ENCODE results near the gene FKRP.
"Not testable (repeated sequence)": the region's sequence is repeated elsewhere in the genome, so short reads cannot be mapped to it uniquely, and the experiment has no call there.

FKRP gene, protein sequence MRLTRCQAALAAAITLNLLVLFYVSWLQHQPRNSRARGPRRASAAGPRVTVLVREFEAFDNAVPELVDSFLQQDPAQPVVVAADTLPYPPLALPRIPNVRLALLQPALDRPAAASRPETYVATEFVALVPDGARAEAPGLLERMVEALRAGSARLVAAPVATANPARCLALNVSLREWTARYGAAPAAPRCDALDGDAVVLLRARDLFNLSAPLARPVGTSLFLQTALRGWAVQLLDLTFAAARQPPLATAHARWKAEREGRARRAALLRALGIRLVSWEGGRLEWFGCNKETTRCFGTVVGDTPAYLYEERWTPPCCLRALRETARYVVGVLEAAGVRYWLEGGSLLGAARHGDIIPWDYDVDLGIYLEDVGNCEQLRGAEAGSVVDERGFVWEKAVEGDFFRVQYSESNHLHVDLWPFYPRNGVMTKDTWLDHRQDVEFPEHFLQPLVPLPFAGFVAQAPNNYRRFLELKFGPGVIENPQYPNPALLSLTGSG

DNA sequence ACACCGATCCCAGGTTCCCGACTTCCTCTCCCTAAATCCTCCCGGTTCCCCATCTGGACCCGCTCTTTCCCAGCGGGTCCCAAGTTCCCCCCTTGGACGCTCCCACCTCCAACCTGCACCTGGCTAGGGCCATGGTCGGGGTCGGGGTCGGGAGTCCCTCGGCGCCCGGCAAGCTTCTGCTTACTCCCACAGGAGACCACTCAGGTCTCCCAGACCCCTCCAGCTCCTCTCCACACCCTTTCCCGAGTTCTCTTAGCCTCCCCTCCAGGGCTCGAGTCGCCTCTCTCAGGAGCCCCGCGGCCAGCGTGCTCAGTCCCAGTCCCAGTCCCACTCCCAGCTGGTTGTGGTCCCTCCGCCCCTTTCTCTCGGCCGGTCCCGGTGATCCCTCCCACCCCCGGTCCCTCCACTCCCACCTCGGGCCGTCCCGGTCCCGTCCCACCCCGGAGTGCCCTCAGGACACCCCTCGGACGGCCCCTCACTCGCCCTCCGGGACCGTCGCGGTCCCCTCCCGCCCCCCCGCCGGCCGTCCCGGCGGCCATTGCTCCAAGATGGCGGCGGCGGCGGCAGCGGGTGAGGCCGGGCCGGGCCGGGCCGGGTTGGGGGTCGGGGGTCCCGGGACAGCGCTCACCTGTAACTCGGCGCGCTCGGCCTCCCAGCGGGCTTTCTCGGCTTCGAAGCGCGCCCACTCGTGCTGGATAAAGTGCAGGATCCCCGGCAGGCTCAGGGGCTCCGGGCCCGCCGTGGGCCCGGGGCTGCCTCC is at the start of gene FKRP:
TSS of gene FKRP (plus strand) at position 537 of the 760 bp plus-strand sequence. CDS start 9,394 bp downstream, outside the sequence.
- no peaks in the 10 kb centered on the region for H3K9me3 ChIP-seq (ENCODE audit: low read length)
- peak within 1 kb of the TSS; percentile 81 for H3K9ac ChIP-seq (ENCODE audit: low read length)
- H3K27me3 ChIP-seq (ENCODE audit: control insufficient read depth in 1 of 2, insufficient read depth in 2 of 2, low read length in 2 of 2), result no peaks in the 10 kb centered on the region
- peaks cover 4% of the 10 kb centered on the region for H3K36me3 ChIP-seq (ENCODE audit: insufficient read depth, low read length)
- H3K27ac ChIP-seq (ENCODE audit: low read depth, low read length), result peak within 1 kb of the TSS; percentile 82
- peaks cover 45% of the 10 kb centered on the region for H3K4me1 ChIP-seq (ENCODE audit: insufficient read depth, low read length)
- peak within 1 kb of the TSS; percentile 81 to 86 for H3K4me3 ChIP-seq (ENCODE audit: low read depth in 1 of 2, low read length in 2 of 2)

DNA sequence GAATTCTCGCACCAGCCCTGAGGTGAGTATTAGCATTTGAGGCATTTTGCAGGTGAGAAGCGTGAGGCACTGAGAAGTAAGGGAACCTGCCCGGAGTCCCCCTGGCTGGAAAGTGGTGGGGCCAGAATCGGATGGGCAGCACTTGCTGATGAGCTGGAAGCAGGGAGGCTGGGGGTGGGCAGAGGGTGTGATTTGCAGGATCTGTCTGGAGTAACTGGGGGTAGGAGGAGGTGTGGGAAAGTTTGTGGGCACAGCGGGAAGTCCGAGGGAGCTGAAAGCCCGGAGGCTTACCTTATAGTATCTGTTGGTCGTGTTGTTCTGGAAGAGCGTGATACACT is 49.0 kb upstream of the FKRP start:
- Histone ChIP-seq H3K9me3 (ENCODE audit: low read length) (no peaks in the 10 kb centered on the region), H3K4me1 (ENCODE audit: insufficient read depth, low read length) (peaks cover 6% of the 10 kb centered on the region), H3K9ac (ENCODE audit: low read length) (no peak overlapping the region), H3K4me3 (ENCODE audit: low read depth in 1 of 2, low read length in 2 of 2) (no peak overlapping the region), H3K27ac (ENCODE audit: low read depth, low read length) (no peak overlapping the region), H3K27me3 (ENCODE audit: control insufficient read depth in 1 of 2, insufficient read depth in 2 of 2, low read length in 2 of 2) (no peaks in the 10 kb centered on the region), H3K36me3 (ENCODE audit: insufficient read depth, low read length) (peaks cover 64% of the 10 kb centered on the region)

DNA sequence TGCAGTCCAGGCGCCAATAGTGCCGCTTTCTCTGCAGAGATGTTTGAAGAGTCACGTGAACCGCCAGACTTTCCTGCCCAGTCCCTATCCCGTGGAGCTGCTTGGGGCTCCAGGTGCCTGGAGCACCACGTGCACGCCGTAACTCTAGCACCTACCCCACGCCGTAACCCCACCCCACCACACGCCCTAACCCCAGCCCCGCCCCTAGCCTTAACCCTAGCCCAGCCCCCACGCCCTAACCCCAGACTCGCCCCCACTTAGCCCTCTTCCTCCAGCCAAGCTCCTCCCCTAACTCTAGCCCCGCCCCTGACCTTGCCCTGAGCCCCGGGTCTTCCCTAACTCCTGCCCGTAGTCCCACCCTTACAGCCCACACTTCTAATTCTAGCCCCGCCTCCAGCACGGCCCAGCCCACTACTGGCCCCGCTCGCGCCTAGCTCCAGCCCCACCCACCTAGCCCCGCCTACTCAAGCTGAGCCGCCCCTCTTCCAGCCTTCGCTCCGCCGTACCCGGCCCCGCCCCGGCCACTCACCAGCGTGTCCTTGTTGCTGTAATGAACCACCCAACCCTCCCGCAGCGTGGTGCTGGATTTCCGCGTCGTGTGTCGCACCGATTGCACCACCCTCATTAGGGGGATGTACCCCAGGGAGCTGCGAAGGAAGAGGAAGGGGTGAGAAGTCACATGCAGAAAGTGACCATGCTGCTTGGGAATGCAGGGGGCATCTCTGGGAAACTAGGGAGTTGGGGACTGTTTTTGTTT is 48.5 kb upstream of the FKRP start:
- Histone ChIP-seq H3K27ac (ENCODE audit: low read depth, low read length) (no peak overlapping the region), H3K4me3 (ENCODE audit: low read depth in 1 of 2, low read length in 2 of 2) (peak overlapping the region in 1 of 2 donors; percentile 17), H3K36me3 (ENCODE audit: insufficient read depth, low read length) (peaks cover 64% of the 10 kb centered on the region), H3K9ac (ENCODE audit: low read length) (no peak overlapping the region), H3K4me1 (ENCODE audit: insufficient read depth, low read length) (peaks cover 6% of the 10 kb centered on the region), H3K27me3 (ENCODE audit: control insufficient read depth in 1 of 2, insufficient read depth in 2 of 2, low read length in 2 of 2) (no peaks in the 10 kb centered on the region), H3K9me3 (ENCODE audit: low read length) (no peaks in the 10 kb centered on the region)

DNA sequence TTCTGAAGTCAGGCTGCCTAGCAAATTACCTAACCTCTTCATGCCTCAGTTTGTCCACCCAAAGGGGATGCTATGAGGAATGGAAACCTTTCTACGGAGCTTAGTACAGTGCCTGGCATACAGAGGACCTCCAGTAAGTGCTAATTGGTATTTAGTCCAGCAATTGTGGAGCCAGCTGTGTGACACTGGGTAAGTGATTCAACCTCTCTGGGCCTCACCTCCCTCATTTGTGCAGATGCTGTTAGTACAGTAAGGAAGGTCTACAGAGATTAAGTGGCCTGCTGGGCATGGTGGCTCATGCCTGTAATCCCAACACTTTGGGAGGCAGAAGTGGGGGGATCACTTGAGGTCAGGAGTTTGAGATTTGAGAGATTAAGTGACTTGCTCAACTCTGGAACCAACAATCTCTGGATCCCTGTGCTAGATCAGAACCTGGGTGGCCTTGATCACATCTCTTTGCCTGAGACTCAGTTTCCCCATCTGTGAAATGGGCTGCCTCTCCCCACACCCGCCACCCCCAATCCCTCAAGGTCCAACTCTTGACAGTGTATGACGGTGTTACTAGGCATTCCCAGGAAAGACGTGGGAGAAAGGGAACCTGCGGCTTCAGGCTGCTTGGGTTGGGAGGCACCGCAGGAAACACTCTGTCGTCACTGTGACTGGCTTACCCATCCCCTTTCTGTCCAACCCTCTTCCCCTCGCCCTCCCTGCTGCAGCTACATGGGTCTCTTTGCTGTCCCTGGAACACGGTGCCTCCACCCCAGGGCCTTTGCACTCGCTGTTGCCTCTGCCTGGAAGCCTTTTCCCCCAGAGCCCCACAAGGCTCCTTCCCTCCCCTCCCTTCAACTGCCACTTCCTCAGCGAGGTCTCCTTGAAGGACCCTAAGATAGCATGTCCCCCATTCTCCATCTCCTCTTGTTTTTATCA is 47.2 kb upstream of the FKRP start:
- H3K27ac ChIP-seq (ENCODE audit: low read depth, low read length), result no peak overlapping the region
- no peak overlapping the region for H3K9ac ChIP-seq (ENCODE audit: low read length)
- H3K36me3 ChIP-seq (ENCODE audit: insufficient read depth, low read length), result peaks cover 53% of the 10 kb centered on the region

DNA sequence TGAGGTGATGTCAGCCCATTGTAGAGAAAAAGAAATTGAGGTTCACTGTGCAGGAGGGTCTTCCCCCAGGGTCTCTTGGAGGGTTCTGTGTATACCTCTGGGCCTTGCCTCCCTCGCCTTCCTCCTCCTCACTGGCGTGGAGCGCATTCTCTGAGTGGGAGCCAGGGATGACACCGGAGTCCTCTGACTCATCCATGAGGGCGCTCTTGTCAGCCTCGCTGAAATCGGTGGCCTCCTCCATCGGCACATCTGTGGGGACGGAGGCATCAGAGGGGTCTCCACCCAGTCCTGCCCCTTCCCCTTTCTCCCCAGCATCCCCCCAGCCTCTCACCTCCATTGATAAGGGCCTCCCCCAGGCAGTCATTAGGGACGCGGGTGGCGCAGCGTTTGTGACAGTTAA is 45.2 kb upstream of the FKRP start:
- H3K36me3 ChIP-seq (ENCODE audit: insufficient read depth, low read length), result peaks cover 47% of the 10 kb centered on the region

More for the DNA sequence above, 47.2 kb upstream of the FKRP start:
- Histone ChIP-seq H3K4me1 (ENCODE audit: insufficient read depth, low read length) (peaks cover 6% of the 10 kb centered on the region), H3K27me3 (ENCODE audit: control insufficient read depth in 1 of 2, insufficient read depth in 2 of 2, low read length in 2 of 2) (no peaks in the 10 kb centered on the region), H3K9me3 (ENCODE audit: low read length) (no peaks in the 10 kb centered on the region), H3K4me3 (ENCODE audit: low read depth in 1 of 2, low read length in 2 of 2) (no peak overlapping the region)

DNA sequence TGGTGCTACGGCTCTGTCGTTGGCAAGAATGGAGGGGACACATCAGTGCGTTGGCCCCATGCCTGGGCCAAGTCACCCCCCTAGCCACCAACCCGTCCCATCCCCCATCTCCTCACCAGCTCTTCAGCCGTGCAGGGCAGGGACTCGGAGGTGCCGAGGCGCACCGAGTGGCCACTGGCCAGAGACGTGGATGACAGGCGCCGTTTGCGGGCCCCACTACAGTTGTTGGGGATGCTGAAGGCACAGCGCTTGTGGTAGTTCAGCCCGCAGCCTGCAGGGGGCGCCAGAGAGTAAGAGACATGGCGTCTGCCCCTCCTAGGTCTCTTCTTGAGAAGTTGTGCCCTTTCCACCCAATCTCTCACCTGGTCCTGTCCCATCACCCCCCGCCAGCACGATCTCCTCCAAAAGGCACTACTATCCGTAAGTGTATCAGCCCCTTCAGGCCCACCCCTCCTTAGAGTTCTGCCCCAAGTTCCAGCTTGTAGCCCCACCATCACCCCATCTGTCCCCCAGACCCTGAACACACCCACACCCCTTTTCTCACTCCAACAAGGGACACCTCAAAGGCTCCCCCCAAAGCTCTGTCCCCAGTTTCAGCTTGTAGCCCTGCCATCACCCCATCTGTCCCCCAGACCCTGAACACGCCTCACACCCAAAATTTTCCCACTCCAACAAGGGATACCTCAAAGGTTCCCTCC is 41.3 kb upstream of the FKRP start:
- Histone ChIP-seq H3K9me3 (ENCODE audit: low read length) (no peaks in the 10 kb centered on the region), H3K4me1 (ENCODE audit: insufficient read depth, low read length) (no peaks in the 10 kb centered on the region), H3K36me3 (ENCODE audit: insufficient read depth, low read length) (peaks cover 36% of the 10 kb centered on the region), H3K9ac (ENCODE audit: low read length) (no peak overlapping the region), H3K27me3 (ENCODE audit: control insufficient read depth in 1 of 2, insufficient read depth in 2 of 2, low read length in 2 of 2) (no peaks in the 10 kb centered on the region), H3K27ac (ENCODE audit: low read depth, low read length) (no peak overlapping the region), H3K4me3 (ENCODE audit: low read depth in 1 of 2, low read length in 2 of 2) (no peak overlapping the region)

More for the DNA sequence above, 45.2 kb upstream of the FKRP start:
- Histone ChIP-seq H3K4me1 (ENCODE audit: insufficient read depth, low read length) (peaks cover 6% of the 10 kb centered on the region), H3K4me3 (ENCODE audit: low read depth in 1 of 2, low read length in 2 of 2) (no peak overlapping the region), H3K9ac (ENCODE audit: low read length) (no peak overlapping the region), H3K27ac (ENCODE audit: low read depth, low read length) (no peak overlapping the region), H3K9me3 (ENCODE audit: low read length) (no peaks in the 10 kb centered on the region), H3K27me3 (ENCODE audit: control insufficient read depth in 1 of 2, insufficient read depth in 2 of 2, low read length in 2 of 2) (no peaks in the 10 kb centered on the region)

DNA sequence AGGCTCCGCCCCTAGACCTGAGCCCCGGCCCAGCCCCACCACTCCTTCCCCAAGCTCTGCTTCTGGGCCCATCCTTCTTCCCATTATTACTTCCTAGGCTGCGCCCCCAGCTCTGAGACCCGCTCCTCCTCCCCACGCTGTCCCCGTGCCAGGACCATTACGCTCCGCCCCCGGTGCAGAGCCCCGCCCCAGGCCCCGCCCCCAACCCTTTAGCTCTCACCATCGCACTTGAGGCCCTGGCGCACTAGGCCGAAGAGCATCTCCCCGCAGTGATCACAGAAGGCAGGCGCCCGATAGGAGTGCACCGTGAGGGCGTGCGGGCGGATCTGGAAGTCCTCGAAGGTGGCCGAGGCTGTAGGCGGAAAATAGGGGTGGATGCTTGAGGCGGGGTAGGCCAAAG is 35.2 kb upstream of the FKRP start:
- Histone ChIP-seq H3K27ac (ENCODE audit: low read depth, low read length) (no peak overlapping the region), H3K4me3 (ENCODE audit: low read depth in 1 of 2, low read length in 2 of 2) (no peak overlapping the region), H3K9me3 (ENCODE audit: low read length) (no peaks in the 10 kb centered on the region), H3K36me3 (ENCODE audit: insufficient read depth, low read length) (peaks cover 6% of the 10 kb centered on the region), H3K4me1 (ENCODE audit: insufficient read depth, low read length) (peaks cover 11% of the 10 kb centered on the region), H3K9ac (ENCODE audit: low read length) (no peak overlapping the region), H3K27me3 (ENCODE audit: control insufficient read depth in 1 of 2, insufficient read depth in 2 of 2, low read length in 2 of 2) (no peaks in the 10 kb centered on the region)

DNA sequence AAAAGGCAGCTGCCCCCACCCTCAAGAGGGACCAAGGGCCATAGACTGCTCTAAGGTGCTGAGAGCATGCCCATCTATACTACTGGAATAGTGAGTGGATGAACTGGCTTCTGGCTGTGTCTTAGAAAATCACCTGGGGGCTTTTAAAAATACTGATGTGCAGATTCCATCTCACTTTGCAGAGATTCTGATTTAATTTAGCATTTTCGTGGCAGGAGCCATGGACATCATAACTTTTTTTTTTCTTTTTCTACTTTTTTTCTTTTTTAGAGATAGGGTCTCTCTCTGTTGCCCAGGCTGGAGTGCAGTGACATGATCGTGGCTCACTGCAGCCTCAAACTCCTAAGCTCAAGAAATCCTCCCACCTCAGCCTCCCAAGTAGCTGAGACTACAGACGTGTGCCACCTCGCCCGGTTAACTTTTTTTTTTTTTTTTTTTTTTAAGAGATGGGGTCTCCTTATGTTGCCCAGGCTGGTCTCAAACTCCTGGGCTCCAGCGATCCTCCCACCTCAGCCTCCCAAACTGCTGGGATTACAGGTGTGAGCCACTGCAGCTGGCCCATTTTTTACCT is 33.0 kb upstream of the FKRP start:
- not testable (repeated sequence) for H3K9me3 ChIP-seq (ENCODE audit: low read length); H3K4me3 ChIP-seq (ENCODE audit: low read depth in 1 of 2, low read length in 2 of 2); H3K27ac ChIP-seq (ENCODE audit: low read depth, low read length)

DNA sequence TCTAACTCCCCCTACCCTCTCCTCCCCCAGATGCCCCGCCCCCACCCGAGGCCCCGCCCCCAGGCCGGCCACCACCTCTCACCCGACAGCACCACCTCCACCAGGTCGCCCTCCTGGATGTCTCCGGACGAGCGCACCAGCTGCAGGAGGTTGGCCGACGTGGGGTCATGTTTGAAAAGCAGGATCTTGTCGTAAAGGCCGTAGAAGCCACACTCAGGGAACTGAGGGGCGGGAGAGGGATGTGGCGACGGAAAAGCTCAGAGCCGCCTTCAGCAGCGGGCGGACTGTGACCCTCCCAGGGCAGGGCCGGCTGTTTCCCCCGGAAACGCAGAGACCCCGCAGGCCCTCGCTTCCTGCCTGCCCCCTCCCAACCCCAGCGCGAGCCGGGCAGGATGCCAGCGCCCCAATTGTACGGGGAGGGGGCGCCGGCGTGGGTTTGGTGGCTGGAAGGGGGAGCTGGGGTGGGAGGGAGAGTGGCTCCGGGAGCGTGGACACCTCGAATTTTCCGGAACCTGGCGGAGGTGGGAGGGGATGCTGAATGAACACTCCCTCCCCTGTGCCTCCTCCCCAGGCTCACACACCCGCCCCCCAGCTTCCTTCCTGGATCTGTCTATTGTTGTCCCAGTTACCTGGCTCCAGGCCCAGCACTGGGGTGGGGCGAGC is 31.9 kb upstream of the FKRP start:
- peaks cover 18% of the 10 kb centered on the region for H3K4me1 ChIP-seq (ENCODE audit: insufficient read depth, low read length)
- H3K9ac ChIP-seq (ENCODE audit: low read length), result no peak overlapping the region
- H3K9me3 ChIP-seq (ENCODE audit: low read length), result no peaks in the 10 kb centered on the region
- H3K27ac ChIP-seq (ENCODE audit: low read depth, low read length), result peak overlapping the region; percentile 91
- no peaks in the 10 kb centered on the region for H3K36me3 ChIP-seq (ENCODE audit: insufficient read depth, low read length)
- H3K27me3 ChIP-seq (ENCODE audit: control insufficient read depth in 1 of 2, insufficient read depth in 2 of 2, low read length in 2 of 2), result no peaks in the 10 kb centered on the region
- H3K4me3 ChIP-seq (ENCODE audit: low read depth in 1 of 2, low read length in 2 of 2), result peak overlapping the region; percentile 70 to 81

More for the DNA sequence above, 33.0 kb upstream of the FKRP start:
- not testable (repeated sequence) for H3K36me3 ChIP-seq (ENCODE audit: insufficient read depth, low read length); H3K9ac ChIP-seq (ENCODE audit: low read length); H3K27me3 ChIP-seq (ENCODE audit: control insufficient read depth in 1 of 2, insufficient read depth in 2 of 2, low read length in 2 of 2)
- peaks cover 16% of the 10 kb centered on the region for H3K4me1 ChIP-seq (ENCODE audit: insufficient read depth, low read length)

Measured in muscle layer of colon (tissue), 2 donors.